ENCODE results near the gene PCBP3. TPM values are rescaled to one million over a fixed set of nuclear protein-coding genes. Genes with fewer than 3 reads are reported as not detected.

Gene PCBP3
- total RNA-seq, 1 donor from 2014 or later = 72.7 TPM

- DNase-seq = no peak
- no peak overlapping the region for H3K27ac Mint-ChIP-seq (ENCODE audit: unreplicated experiment)
- H3K36me3 Mint-ChIP-seq (ENCODE audit: unreplicated experiment) = no peaks in the 10 kb centered on the region
- peaks cover 36% of the 10 kb centered on the region for H3K4me1 Mint-ChIP-seq (ENCODE audit: low read depth, unreplicated experiment)
- peaks cover 10% of the 10 kb centered on the region for H3K27me3 Mint-ChIP-seq (ENCODE audit: unreplicated experiment)
- TF ChIP-seq, protein P1, sequence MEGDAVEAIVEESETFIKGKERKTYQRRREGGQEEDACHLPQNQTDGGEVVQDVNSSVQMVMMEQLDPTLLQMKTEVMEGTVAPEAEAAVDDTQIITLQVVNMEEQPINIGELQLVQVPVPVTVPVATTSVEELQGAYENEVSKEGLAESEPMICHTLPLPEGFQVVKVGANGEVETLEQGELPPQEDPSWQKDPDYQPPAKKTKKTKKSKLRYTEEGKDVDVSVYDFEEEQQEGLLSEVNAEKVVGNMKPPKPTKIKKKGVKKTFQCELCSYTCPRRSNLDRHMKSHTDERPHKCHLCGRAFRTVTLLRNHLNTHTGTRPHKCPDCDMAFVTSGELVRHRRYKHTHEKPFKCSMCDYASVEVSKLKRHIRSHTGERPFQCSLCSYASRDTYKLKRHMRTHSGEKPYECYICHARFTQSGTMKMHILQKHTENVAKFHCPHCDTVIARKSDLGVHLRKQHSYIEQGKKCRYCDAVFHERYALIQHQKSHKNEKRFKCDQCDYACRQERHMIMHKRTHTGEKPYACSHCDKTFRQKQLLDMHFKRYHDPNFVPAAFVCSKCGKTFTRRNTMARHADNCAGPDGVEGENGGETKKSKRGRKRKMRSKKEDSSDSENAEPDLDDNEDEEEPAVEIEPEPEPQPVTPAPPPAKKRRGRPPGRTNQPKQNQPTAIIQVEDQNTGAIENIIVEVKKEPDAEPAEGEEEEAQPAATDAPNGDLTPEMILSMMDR (IDR thresholded peaks at IDR 0.05; ENCODE audit: partially characterized antibody, unreplicated experiment) = no peak
- H3K4me3 Mint-ChIP-seq (ENCODE audit: unreplicated experiment) = peak overlapping the region; percentile 41
- peaks cover 5% of the 10 kb centered on the region for H3K9me3 Mint-ChIP-seq (ENCODE audit: unreplicated experiment)
These were observed 229.4 kb downstream of the PCBP3 start for GRCh38 chr21:45872902-45873301.

GRCh38 chr21:45873418-45873817 lies 229.9 kb downstream of the PCBP3 start:
- H3K27me3 Mint-ChIP-seq (ENCODE audit: unreplicated experiment) = peaks cover 10% of the 10 kb centered on the region

GRCh38 chr21:45873866-45874265 lies 230.3 kb downstream of the PCBP3 start:
- Mint-ChIP-seq H3K27ac (ENCODE audit: unreplicated experiment) (no peak overlapping the region), H3K27me3 (ENCODE audit: unreplicated experiment) (peaks cover 10% of the 10 kb centered on the region), H3K36me3 (ENCODE audit: unreplicated experiment) (no peaks in the 10 kb centered on the region)

More at GRCh38 chr21:45873418-45873817, 229.9 kb downstream of the PCBP3 start:
- Mint-ChIP-seq H3K36me3 (ENCODE audit: unreplicated experiment) (no peaks in the 10 kb centered on the region), H3K4me3 (ENCODE audit: unreplicated experiment) (no peak overlapping the region), H3K9me3 (ENCODE audit: unreplicated experiment) (peaks cover 8% of the 10 kb centered on the region), H3K27ac (ENCODE audit: unreplicated experiment) (no peak overlapping the region), H3K4me1 (ENCODE audit: low read depth, unreplicated experiment) (peaks cover 36% of the 10 kb centered on the region)
- TF ChIP-seq, protein P1 (IDR thresholded peaks at IDR 0.05; ENCODE audit: partially characterized antibody, unreplicated experiment) = no peak
- no peak for DNase-seq

DNA sequence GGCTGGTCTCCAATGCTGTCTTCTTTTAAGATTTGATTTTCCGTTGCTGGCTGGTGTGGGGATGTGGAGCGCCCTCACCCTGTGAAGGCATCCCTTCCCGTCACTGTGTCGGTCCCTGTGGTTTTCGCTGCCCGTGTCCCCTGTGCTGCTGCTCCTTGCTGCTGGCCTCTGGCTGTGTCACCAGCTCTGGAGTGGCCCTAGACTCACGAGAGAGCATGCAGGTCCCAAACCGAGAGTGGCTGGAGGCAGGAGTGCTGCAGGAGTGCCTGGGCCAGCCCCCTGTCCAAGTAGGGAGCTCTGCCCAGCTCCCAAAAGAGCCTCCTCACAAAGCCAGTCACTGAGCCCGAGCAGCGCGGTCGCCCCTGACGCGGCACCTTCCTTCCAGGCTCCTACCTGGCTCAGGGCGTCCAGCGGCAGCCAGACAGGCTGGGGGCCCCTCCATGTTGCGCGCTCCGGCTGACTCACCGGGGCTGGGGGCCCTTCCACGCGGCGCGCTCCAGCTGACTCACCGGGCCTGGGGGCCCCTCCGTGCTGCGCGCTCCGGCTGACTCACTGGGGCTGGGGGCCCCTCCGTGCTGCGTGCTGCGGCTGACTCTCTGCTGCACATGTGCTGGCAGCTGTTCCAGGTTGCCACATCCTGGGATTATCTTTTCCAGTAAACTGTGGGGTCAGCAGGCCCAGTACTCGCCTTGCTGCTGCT lies 231.3 kb downstream of the PCBP3 start:
- Mint-ChIP-seq H3K9me3 (ENCODE audit: unreplicated experiment) (peaks cover 9% of the 10 kb centered on the region), H3K27ac (ENCODE audit: unreplicated experiment) (no peak overlapping the region), H3K4me1 (ENCODE audit: low read depth, unreplicated experiment) (peaks cover 36% of the 10 kb centered on the region)

More at GRCh38 chr21:45873866-45874265, 230.3 kb downstream of the PCBP3 start:
- Mint-ChIP-seq H3K9me3 (ENCODE audit: unreplicated experiment) (peaks cover 9% of the 10 kb centered on the region), H3K4me3 (ENCODE audit: unreplicated experiment) (no peak overlapping the region), H3K4me1 (ENCODE audit: low read depth, unreplicated experiment) (peaks cover 36% of the 10 kb centered on the region)
- no peak for DNase-seq
- TF ChIP-seq, protein P1 (IDR thresholded peaks at IDR 0.05; ENCODE audit: partially characterized antibody, unreplicated experiment) = no peak

DNA sequence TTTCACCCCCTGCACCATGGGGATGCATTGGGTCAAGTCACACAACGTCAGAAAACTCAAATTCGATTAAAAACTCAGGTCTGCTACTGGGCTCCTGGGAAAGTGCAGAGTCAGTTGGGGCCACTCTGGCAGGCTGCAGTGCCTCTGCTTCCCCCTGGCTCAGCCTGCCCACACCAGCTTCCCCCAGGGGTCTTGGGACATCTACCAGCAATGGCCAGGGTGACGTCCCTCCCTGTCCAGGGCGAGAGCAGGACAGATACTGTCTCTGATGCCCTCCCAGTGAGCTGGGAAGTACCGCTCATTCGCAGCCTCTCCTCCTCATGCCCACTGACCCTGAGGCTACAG lies 231.9 kb downstream of the PCBP3 start:
- Mint-ChIP-seq H3K27me3 (ENCODE audit: unreplicated experiment) (peaks cover 9% of the 10 kb centered on the region), H3K4me3 (ENCODE audit: unreplicated experiment) (no peak overlapping the region), H3K36me3 (ENCODE audit: unreplicated experiment) (no peaks in the 10 kb centered on the region), H3K27ac (ENCODE audit: unreplicated experiment) (no peak overlapping the region), H3K9me3 (ENCODE audit: unreplicated experiment) (peaks cover 9% of the 10 kb centered on the region), H3K4me1 (ENCODE audit: low read depth, unreplicated experiment) (peaks cover 37% of the 10 kb centered on the region)
- DNase-seq = no peak
- TF ChIP-seq, protein P1 (IDR thresholded peaks at IDR 0.05; ENCODE audit: partially characterized antibody, unreplicated experiment) = no peak

More for the DNA sequence above, 231.3 kb downstream of the PCBP3 start:
- TF ChIP-seq, protein P1 (IDR thresholded peaks at IDR 0.05; ENCODE audit: partially characterized antibody, unreplicated experiment) = no peak
- no peak for DNase-seq
- H3K4me3 Mint-ChIP-seq (ENCODE audit: unreplicated experiment) = no peak overlapping the region
- peaks cover 8% of the 10 kb centered on the region for H3K27me3 Mint-ChIP-seq (ENCODE audit: unreplicated experiment)
- no peaks in the 10 kb centered on the region for H3K36me3 Mint-ChIP-seq (ENCODE audit: unreplicated experiment)
